Measurements from ENCODE around the gene UBE2N.

GRCh38 chr12:93456077-93456476 is 14.3 kb upstream of the UBE2N start:
- no peak for TF ChIP-seq CTCF (conservative IDR thresholded peaks at IDR 0.05)
- no peak for TF ChIP-seq EZH2 (IDR thresholded peaks at IDR 0.05; ENCODE audit: low read depth)

Data from PC-9 (cell line).